Tongue (tissue), 2 donors: ENCODE data around the gene NR6A1. TPM values are rescaled to one million over a fixed set of nuclear protein-coding genes. Genes with fewer than 3 reads are reported as not detected.
A peak's percentile ranks its signal among the peaks of the same experiment; 100 is the strongest.

Experiments used
- DNase-seq: peaks from one replicate; pipeline ENCODE4 v3.0.0-alpha.2; 2015
- total RNA-seq: library from RNA; depleted of rRNA; stranded (reverse); fragments of >200 nt; gene quantifications from one replicate; pipeline ENCODE4 v1.2.3, GENCODE V29; 2014

NR6A1 gene
- total RNA-seq, 1 donor from 2014 or later: 1.0 TPM

- no peak for DNase-seq
Measured at GRCh38 chr9:124686918-124687317, 84.2 kb downstream of the NR6A1 start.

DNA sequence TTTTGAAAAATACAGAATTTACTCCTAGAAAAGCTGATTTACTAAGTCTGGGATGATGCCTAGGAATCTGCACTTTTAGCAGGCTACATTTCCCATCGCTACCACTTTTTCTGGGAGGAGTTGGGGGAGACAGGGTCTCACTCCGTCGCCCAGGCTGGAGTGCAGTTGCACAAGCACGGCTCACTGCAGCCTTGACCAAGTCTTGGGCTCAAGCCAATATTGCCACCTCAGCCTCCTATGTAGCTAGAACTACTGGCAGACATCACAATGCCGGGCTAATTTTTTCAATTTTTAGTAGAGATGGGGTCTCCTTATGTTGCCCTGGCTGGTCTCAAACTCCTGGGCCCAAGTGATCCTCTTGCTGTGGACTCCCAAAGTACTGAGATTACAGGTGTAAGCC lies 85.9 kb downstream of the NR6A1 start:
- no peak for DNase-seq

DNA sequence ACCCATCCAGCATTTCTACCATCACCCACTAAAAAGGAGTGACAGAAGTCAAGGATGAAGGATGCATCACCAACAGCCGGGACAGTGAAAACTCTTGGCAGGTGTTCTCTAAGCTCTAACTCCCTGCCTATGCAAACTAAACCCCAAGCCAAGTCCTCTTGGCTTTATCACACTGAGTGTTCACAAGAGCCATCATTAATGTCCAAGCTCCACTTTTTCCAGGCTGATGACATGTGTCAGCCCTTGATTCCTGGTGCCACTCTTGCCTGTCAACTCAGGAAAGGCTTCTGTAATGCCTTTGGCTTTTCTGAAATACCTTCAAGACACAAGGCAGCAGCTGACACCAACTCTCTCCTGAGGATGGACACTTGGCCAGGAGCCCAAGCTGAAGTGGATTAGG lies 86.9 kb downstream of the NR6A1 start:
- DNase-seq: peak; percentile 65

DNA sequence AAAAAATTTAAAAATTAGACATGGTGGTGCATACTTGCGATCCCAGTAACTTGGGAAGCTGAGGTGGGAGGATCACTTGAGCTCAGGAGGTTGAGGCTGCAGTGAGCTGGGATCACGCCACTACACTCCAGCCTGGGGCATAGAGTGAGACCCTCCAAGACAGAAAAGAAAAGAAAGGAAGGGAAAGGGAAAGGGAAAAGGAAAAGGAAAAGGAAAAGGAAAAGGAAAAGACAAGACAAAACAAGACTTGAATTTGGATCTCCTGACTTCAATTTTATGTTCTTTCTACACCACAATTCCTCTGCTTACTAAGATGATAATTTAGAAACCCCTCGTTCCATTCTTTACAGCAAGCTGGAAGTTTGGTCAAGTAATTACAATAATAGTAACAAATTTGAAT lies 88.1 kb downstream of the NR6A1 start:
- no peak for DNase-seq

- DNase-seq: no peak
Measured at GRCh38 chr9:124680714-124681390, 90.3 kb downstream of the NR6A1 start.

GRCh38 chr9:124680049-124680448 lies 91.1 kb downstream of the NR6A1 start:
- no peak for DNase-seq

GRCh38 chr9:124676159-124676551 lies 95.0 kb downstream of the NR6A1 start:
- DNase-seq: peak; percentile 43

DNA sequence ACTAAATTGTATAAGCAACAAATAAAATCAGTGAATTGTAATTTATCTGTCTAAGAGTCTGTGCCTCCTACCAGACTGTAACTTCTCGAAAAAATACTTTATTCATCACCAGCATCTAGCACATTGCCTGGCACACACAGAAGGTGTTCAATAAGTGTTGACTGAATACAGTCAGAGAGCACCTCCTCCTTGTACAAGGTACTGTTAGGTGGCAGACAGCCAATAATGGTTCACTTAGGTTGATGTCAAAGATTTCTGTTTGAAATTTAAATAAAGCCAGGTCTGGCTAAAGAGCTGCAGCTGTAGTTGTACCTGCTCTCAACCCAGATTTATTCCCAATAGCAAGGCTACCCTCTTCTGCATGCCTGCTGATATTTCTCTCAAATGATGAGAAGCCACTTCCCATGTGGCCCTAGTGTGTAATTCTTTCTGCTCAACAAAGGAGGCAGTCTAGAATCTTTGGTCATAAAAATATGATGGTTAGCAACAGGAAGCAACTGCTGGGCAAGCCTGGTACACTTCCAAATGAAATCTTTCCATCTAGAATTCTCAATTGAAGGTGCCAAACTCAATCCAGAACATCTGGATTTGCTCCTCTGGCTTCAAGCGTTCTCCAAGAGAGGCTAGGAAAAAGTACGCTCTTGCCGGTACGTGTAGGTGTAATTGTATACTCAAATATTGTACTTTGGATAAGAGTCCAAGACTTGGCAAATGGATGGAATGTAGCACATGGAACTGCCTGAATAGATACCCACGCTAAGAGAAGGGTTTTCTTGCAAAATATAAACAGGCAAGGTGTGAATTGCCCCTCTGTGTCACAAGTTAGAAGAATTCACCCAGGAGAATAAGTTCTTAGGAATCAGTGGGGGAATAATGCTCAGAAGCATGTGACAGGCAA lies 95.6 kb downstream of the NR6A1 start:
- DNase-seq: peak; percentile 18

GRCh38 chr9:124674651-124675050 lies 96.5 kb downstream of the NR6A1 start:
- DNase-seq: no peak

DNA sequence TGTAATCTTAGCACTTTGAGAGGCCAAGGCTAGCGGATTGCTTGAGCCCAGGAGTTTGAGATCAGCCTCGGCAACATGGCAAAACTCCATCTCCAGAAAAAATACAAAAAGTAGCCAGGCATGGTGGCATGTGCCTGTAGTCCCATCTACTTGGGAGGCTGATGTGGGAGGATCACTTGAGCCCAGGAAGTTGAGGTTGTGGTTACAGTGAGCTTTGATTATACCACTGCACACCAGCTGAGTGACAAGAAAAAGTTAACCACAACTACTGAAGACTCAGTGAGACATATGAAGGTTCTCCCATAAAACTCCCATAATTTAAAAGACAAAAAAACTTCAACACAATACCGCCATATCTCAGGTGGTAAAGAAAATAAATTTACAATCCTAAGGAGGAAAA lies 98.0 kb downstream of the NR6A1 start:
- no peak for DNase-seq

GRCh38 chr9:124671861-124672260 lies 99.2 kb downstream of the NR6A1 start:
- no peak for DNase-seq

GRCh38 chr9:124666642-124667041 lies 104.5 kb downstream of the NR6A1 start:
- no peak for DNase-seq

GRCh38 chr9:124665391-124666058 lies 105.6 kb downstream of the NR6A1 start:
- DNase-seq: no peak

GRCh38 chr9:124664143-124664542 lies 107.0 kb downstream of the NR6A1 start:
- DNase-seq: no peak

DNA sequence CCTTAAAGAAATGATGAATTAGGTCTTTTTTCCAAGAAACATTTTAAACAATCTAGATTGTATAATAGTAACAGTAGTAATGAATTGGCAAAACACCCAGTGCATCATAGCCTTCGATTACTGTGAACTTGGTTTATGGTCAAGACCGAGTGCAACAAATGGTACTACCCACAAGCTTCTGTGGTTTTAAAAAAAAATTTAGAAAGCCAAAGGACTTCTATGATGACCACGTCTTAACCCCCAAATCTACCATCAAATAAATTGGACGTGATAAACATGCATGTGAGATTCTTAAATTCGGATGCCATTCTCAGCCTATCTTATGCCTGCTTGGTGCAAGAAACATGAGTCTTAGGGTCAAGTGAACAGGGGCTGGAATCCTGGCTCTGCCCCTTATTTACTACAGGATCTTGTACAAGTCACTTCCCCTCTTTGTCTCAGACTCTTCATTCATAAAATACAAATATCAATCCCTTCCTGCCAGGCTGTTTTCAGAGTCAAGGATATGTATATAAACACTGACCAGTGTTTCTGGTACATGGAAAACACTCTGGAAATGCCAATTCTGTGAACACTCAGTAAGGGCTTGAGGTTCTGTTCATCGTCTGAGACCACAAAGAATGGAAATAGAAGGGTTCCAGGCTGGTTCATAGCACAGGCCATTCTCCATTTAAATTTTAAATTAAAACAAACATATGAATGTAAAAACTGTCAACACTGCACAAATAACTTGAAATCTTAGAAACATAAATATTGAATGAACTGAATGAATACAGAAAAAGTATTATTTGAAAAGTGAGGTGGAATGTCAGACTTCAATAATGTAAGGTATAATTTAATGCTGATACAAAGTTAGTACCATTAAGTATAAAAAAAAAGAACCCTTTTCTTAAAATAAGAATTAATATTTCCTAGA lies 107.8 kb downstream of the NR6A1 start:
- no peak for DNase-seq

DNA sequence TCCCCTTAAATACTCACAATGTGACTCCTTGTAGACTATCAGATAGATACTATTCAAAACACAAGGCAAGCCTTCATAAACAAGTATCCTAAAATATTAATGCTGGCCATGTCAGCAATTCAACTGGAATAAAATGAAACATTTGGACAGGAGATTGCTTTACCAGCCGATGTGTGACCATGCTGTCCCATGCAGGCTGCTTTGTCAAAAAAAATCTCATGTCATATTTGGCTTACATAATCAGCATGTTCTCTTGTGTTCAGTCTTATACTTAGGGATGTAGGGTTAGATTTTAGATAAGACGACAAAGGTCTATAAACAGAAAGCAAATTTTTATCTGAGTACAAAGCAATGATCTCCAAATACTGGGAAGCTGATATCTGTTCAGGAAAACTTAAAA lies 108.5 kb downstream of the NR6A1 start:
- DNase-seq: no peak

DNA sequence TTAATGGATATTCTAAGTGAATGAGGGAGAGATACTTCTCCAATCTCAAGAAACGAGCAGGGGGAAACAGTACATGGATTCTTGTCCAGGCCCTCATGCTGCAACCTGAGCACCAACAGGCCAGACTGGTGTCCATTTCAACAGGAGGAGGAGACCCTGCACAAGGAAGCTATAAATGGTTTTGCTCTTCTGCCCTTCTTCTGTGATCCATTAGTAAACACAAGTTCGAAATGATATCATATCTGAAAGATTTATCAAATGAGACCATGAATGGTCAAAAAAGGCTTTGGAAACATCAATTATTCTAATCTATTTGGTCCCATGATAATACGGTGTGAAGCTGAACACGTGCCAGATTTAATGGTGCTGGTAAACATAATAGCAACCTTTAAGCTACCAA lies 109.8 kb downstream of the NR6A1 start:
- peak; percentile 62 for DNase-seq

DNA sequence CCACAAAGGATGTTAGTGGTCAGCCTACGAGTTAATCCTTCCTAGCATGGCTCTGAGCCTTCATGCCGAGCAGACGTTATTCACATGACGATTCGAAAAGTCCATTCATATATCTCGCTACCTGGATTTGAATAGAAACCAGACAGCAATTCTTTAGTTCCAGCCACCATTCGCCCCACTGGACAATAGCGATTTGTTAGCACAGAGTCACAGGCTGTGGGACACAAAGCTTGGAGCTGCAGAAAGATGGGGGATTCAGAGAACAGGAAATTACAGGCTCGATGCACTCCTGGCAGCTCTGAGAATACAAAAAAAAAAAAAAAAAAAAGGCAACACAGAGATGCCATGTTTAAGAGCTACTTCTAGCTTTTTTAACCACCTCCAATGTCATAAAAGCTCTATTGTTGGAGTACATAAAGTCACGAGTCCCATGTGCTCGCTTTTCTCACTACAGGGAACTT lies 110.7 kb downstream of the NR6A1 start:
- peak; percentile 85 for DNase-seq

DNA sequence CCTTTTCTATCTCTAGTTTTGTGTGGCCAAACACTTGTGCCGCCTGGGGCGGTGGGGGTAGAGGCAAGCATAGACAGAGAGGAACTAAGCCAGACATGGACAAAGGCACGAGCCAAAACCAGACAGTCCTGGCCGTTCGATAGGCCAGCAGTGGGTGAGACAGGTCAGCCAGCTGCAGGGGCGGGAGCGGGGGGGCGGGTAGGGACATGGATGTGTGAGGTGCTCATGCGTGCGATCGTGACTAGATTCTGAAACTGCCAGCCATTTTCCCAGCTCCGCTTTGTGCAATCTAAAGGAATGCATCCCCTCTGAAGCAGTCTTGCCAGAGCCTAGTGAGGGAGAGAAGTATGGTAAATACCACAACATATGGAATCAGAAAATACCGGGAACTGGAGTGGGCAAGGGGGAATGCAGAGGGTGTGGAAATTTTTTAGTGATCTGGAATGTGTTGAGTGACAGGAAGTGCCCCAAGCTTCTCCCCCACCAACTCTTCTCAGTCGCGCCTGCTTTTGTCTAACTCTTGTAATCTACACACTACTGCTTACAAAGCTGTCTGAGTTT lies 111.9 kb downstream of the NR6A1 start:
- DNase-seq: peak; percentile 93

- peak; percentile 97 for DNase-seq
Measured at GRCh38 chr9:124658165-124659017, 112.7 kb downstream of the NR6A1 start.

DNA sequence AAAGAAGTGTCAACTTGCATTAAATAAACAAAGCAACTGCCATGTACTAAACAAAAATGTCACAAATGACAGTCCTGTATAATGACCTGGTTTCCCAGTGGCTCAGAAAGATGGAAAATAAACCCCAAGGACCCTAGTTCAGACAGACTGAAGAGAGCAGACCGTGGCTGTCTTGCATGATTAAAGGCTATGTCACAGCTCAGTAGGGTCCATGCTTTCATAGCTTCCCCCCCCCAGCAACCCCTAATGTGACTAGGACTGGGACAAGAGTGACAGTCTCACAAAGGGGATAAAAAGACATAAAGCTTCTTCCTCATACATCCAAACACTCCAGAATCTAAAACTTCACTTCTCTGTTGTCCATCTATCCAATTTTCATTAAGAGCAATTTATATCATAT lies 113.6 kb downstream of the NR6A1 start:
- no peak for DNase-seq
